ENCODE data around the gene RASA1.

Gene RASA1

GRCh38 chr5:87359106-87359505, 91.4 kb downstream of the RASA1 start:
- no peak for DNase-seq

DNA sequence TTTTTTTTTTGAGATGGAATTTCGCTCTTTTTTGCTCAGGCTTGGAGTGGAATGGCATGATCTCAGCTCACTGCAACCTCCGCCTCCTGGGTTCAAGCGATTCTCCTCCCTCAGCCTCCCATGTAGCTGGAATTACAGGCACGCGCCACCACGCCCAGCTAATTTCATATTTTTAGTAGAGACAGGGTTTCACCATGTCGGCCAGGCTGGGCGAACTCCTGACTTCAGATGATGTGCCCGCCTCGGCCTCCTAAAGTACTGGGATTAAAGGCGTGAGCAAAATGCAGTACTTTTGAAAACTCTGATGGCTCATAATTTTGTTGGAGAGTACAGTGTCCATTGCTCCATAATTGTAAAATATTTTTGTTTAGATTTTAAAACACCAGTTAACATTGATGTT, 92.4 kb downstream of the RASA1 start:
- no peak for DNase-seq

DNA sequence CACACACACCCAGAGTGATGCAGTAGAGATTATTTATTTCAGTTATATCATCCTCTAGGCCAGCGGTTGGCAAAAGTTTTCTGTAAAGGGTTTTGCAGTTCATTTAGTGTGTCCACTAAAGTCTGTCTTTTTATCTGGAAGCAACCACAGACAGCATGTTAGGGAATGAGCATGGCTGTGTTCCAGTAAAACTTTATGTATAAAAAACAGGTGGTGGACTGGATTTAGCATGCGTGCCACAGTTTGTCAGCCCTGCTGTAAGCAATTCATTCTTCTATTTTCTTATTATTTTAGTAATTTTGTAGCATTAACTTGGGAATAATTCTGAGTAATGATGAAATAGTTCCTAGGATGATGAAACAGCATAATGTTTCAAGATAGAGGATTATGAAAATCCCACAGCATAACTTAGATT, 93.4 kb downstream of the RASA1 start:
- no peak for DNase-seq

DNA sequence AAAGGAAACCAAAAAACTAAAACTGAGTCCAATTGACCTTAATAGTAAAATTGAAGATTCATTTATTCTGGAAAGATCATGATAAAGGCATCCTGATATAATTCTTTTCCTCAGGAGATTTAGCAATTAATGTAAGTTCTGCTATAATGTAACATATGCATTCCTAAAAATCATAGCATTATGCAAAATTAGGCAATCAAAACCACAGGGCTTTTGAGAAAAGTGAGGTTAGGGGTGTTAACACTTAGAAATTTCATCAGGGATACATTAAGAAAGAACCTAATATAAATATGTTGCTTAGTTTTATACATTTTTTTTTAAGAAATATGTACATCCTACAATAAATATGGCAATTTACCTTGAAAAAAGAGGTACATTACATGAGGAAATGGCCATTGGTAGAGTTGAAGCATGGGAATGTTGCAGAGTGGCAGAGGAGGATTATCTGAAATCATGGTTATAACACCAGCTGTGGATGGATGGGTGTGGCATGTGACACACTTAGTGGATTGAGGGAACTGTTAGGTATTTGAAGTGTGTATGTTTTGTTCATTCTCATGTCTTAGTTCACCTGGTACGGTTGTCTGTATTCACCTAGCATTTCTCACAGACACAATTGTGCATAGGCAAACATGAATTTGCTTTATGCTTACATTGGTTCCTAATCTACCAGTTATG, 94.0 kb downstream of the RASA1 start:
- no peak for DNase-seq

DNA sequence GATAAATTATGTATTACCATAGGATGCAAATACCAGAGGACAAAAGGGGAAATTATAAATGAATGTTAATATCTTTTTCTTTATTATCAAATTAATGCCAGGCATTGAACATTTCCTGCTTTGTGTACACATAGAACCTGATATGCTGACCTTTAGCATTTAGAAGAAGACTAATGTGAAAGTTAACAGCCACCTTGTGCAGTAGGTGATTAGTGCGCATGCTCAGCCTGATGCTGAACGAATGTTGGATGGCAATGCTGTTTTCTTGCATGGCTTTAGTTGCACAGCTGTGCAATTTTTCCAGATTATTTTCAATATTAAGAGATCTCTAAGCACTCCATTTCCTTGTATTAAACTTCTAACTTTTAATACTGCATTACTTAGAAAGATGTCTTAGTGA, 99.6 kb downstream of the RASA1 start:
- DNase-seq: no peak

DNA sequence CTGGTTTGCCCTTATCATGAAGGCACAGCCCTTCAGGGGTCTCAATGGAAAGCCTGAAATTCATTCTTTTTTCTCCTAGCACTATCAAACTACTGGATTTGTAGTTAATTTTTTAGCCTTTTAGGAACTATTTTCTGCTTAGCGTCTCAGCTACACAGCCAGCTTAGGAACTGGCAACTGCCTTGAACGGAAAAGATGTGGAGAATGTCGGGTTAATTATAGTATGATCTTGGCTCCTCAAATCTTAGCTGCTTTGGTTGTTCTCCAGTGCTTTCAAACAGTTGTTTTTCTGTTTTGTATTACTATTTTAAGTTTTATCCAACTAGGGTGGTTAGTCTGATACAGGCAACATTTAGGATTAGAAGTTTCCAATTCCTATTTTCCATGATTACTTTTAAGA, 100.9 kb downstream of the RASA1 start:
- DNase-seq: no peak

- no peak for DNase-seq
These were observed 101.7 kb downstream of the RASA1 start for GRCh38 chr5:87369431-87369830.

DNA sequence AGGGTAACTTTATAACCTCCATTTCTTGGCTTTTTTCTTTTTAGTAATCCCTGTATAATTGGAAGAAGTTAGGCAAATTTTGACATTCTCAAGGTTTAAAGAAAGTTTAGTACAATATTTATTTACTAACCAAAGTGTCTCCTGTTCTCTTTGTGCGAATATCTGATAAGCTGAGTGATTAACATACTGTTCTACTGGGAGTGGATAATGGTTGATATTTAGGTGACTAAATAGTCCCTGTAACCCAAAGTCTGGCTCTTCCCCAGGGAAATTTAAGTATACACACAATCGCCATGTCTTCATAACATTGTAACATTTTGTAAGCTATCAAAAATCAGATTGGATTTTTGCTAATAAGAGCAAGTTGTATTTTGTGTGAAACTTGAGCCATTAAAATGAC, 105.0 kb downstream of the RASA1 start:
- no peak for DNase-seq

- DNase-seq: no peak
These were observed 114.5 kb downstream of the RASA1 start for GRCh38 chr5:87382224-87382623.

- no peak for DNase-seq
These were observed 115.5 kb downstream of the RASA1 start for GRCh38 chr5:87383216-87383615.

- no peak for DNase-seq
These were observed 118.1 kb downstream of the RASA1 start for GRCh38 chr5:87385802-87386201.

GRCh38 chr5:87388129-87388528, 120.4 kb downstream of the RASA1 start:
- no peak for DNase-seq

DNA sequence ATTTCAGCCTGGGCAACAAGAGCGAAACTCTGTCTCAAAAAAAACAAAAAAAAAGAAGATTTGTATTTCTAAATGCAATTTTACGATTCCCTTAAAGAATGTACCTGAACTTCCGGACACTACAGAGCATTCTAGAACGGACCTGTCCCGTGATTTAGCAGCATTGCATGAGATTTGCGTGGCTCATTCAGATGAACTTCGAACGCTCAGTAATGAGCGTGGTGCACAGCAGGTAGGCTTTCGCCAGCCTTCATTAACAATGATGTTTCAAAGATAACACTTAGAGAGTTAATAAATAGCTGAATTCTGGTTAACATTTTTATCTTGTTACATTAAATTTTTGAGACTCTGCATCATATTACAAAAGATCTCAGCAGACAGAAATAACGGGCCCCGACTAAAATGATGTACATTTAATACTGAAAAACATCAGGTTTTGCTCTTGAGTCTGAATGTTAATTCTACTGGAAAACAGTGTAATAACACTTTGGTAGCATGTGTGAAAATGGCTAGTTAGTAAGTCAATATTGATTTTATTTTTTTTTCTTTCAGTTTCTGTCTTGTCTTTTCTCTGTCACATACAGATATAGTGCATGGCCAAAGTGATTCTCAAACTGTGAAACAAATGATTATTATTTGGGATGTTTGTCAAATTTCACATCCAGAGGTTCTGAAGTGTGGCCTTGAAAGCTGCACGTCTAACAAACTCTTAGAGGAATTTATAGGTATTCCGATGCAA, 121.8 kb downstream of the RASA1 start:
- no peak for DNase-seq

- no peak for DNase-seq
These were observed 122.4 kb downstream of the RASA1 start for GRCh38 chr5:87390075-87390474.

GRCh38 chr5:87390576-87391199, 123.0 kb downstream of the RASA1 start:
- no peak for DNase-seq

DNA sequence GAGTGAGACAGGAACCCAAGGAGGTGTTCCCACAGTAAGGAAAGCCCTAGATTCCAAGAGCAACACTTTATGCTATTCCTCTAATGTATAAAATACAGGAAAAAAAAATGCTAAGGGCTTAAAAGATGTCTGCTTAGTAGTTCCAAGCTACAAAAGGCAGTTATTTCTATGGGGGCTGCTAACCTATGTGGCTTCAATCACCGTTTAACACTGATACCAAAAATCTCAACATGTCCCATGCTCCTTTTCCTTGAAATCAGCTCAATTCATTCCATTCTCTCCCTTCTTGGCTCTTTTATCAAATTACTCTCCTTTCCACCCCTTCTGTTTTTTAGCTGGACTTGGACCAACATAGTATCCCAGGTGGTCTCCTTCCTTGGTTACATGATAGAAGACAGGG, 124.5 kb downstream of the RASA1 start:
- DNase-seq: no peak

DNA sequence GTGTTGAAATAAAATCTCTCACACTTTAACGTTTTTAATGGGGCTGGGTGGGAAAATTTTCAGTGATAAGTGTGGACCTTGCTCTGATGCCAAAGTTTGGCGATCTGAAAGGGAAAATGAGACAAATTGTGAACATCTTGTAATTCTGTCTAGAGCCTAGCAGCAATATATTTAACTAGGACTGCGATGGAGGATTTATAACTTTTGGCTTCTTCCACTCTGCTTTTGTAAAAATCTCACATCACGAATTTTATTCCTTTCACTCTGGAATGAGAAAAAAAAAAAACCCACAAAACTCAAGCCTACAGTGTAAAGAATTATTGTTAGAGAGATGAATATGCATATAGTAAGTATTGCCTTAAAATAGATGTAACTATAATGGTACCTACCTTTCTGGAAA, 125.1 kb downstream of the RASA1 start:
- DNase-seq: no peak

GRCh38 chr5:87393331-87393730, 125.6 kb downstream of the RASA1 start:
- no peak for DNase-seq

DNA sequence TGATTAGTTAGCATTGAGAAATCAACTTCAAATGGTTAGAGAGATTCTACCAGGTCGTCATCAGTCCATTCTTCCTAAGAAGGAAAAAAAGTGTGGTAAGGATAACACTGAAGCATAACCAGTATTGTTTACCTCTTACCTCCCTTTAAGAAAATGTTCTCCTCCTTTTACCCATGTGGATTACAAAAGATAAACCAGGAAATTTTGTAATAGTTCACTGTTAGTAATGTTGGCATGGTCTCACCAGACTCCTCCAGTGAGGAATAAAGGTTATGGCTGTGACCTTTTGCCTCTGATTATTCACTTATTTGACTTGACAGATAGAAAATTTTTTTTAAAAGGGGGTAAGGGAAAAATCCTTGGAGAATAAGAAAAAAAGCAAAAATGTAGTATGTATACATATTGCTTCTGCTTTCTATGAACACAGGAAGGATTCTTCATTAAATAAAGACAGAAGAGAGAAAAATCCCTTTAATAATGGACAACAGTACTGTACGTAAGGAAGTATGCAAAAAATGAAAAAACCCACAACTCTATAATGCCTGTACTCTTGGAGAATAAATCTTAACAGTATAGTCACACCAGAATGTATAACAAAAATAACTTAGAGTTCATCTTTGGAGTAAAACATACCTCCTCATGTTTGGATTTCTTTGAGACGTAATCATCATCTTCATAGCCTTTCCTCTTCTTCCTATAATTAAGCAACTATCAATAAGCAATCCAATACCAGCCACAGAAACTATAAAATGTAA, 126.9 kb downstream of the RASA1 start:
- DNase-seq: no peak

DNA sequence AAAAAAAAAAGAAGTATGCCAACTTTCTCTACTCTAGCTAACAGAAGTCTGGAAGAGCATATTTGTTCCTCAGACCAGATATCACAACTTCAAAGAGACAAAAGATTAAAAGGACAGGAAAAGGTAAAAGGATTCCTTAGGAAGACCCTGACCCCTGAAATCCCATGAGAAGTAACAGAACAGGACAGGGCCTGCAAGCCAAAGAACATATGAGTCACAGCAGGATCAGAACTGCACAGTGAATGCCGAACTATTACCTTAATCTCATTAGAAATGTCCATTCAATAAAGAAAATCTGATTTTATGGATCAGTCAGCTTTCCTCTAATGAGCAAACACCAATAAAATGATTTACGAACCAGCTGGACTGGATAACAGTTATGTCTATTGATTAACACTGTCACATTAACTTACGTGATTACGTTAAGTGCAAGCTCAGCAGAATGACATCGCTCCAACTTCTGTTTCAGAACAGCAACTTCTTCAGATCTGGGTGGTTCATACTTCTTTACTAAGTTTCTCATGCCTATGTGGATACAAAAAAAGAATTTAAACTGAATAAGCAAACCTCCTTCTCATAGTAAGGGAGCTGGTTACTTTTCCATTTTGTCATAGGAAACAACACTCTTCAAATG, 131.4 kb downstream of the RASA1 start:
- DNase-seq: no peak

GRCh38 chr5:87399720-87400119, 132.0 kb downstream of the RASA1 start:
- DNase-seq: no peak

Measured in amygdala (tissue), 56 donors.